ENCODE data around the gene LRRC10. TPM values are rescaled to one million over a fixed set of nuclear protein-coding genes. Genes with fewer than 3 reads are reported as not detected.
A peak's percentile ranks its signal among the peaks of the same experiment; 100 is the strongest.

The LRRC10 gene
- total and polyA plus RNA-seq, 9 donors, result 0.09 to 0.10 TPM; not detected in 7

DNA sequence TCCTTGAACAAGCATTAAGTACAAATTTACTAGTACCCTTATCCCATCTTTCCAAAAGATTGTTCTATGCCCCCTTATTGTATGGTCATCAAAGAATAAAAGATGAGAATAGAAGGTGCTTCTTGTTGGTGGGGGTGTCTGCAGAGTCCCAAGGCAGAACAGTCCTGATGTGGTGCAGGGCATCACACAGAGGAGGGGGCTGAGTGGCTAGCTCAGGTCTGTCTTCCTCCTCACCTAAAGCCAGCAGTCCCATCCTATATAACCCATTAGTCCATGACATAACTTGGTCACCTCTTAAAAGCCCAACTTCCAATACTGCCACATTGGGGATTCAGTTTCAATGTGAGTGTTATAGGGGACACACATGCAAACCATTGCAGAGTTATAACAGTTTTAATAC lies 9.9 kb downstream of the LRRC10 start:
- Histone ChIP-seq H3K27me3 (ENCODE audit: control insufficient read depth, insufficient read depth, low read length) (no peaks in the 10 kb centered on the region), H3K9me3 (replicated peaks; ENCODE audit: control insufficient read depth, low read depth, low read length) (peaks cover 3% of the 10 kb centered on the region), H3K4me3 (ENCODE audit: low read length) (no peak overlapping the region), H3K4me1 (ENCODE audit: control insufficient read depth, insufficient read depth, low read length) (no peaks in the 10 kb centered on the region), H3K27ac (ENCODE audit: low read length) (no peak overlapping the region), H3K36me3 (ENCODE audit: control insufficient read depth, insufficient read depth, low read length) (peaks cover 49% of the 10 kb centered on the region)
- no peak for DNase-seq

GRCh38 chr12:69598174-69598753 lies 12.4 kb downstream of the LRRC10 start:
- WGBS (ENCODE audit: insufficient coverage), result no CpG with 5 or more reads among the region's 4 CpGs
- no peak overlapping the region for H3K4me3 ChIP-seq (ENCODE audit: low read length)
- H3K27me3 ChIP-seq (ENCODE audit: control insufficient read depth, insufficient read depth, low read length), result no peaks in the 10 kb centered on the region
- no peaks in the 10 kb centered on the region for H3K4me1 ChIP-seq (ENCODE audit: control insufficient read depth, insufficient read depth, low read length)
- peaks cover under 1% of the 10 kb centered on the region for H3K9me3 ChIP-seq (replicated peaks; ENCODE audit: control insufficient read depth, low read depth, low read length)
- H3K27ac ChIP-seq (ENCODE audit: low read length), result no peak overlapping the region
- peaks cover 62% of the 10 kb centered on the region for H3K36me3 ChIP-seq (ENCODE audit: control insufficient read depth, insufficient read depth, low read length)
- no peak for DNase-seq

DNA sequence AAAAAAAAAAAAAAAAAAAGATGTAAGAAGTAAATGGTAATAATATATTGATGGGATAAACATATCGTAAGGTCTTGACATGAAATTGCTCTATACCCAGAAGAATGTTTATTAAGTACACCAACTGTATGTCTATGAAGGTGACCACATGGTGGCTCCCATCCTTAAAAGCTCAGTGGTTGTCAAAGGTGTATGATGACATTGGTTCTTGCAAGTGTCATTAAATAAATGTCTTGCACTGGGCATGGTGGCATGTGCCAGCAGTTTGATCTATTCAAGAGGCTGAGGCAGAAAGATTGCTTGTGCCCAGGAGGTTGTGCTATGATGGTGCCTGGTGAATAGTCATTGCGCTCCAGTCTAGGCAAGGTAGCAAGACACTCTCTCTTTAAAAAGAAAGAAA lies 15.0 kb downstream of the LRRC10 start:
- no CpG with 5 or more reads among the region's 2 CpGs for whole genome bisulfite sequencing (ENCODE audit: insufficient coverage)
- no peak for DNase-seq
- Histone ChIP-seq H3K9me3 (replicated peaks; ENCODE audit: control insufficient read depth, low read depth, low read length) (no peaks in the 10 kb centered on the region), H3K27me3 (ENCODE audit: control insufficient read depth, insufficient read depth, low read length) (no peaks in the 10 kb centered on the region), H3K4me3 (ENCODE audit: low read length) (no peak overlapping the region), H3K36me3 (ENCODE audit: control insufficient read depth, insufficient read depth, low read length) (peaks cover 64% of the 10 kb centered on the region), H3K27ac (ENCODE audit: low read length) (no peak overlapping the region), H3K4me1 (ENCODE audit: control insufficient read depth, insufficient read depth, low read length) (no peaks in the 10 kb centered on the region)

DNA sequence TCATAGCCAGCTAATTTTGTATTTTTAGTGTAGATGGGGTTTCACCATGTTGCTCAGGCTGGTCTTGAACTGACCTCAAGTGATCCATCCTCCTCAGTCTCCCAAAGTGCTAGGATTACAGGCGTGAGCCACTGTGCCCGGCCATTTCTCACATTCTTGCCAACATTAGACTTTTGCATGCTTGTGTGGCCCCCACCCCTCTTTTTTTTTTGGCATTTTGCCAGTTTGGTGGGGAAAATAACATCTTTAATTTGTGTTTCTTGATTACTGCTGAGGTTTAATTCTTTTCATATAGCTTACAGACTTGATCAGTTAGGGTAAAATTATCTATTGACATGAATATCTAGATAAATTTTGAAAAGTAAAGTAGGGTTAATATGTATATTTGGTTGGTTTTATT lies 21.6 kb downstream of the LRRC10 start:
- Histone ChIP-seq H3K27me3 (ENCODE audit: control insufficient read depth, insufficient read depth, low read length) (no peaks in the 10 kb centered on the region), H3K9me3 (replicated peaks; ENCODE audit: control insufficient read depth, low read depth, low read length) (no peaks in the 10 kb centered on the region), H3K36me3 (ENCODE audit: control insufficient read depth, insufficient read depth, low read length) (peaks cover 51% of the 10 kb centered on the region), H3K4me1 (ENCODE audit: control insufficient read depth, insufficient read depth, low read length) (peaks cover 6% of the 10 kb centered on the region), H3K4me3 (ENCODE audit: low read length) (no peak overlapping the region), H3K27ac (ENCODE audit: low read length) (no peak overlapping the region)
- DNase-seq, result no peak
- WGBS (ENCODE audit: insufficient coverage), result no CpG with 5 or more reads among the region's 2 CpGs

DNA sequence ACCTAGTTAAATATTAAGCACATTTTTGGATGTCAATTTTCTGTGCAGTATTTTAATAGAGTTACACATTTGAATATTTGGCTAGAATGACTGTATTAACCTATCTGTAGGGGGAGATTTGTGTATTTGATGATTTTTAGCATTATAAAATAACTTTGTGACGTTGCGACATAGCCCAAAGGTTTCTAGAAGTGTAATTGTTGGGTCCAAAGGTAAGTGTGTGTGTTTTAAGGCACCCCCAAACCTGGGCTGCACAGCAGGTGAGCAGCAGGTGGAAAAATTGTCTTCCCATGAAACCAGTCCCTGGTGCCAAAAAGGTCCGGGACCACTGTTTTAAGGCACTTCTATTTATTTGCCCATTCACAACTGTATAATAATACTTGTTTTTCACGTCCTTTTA lies 22.2 kb downstream of the LRRC10 start:
- peaks cover 47% of the 10 kb centered on the region for H3K36me3 ChIP-seq (ENCODE audit: control insufficient read depth, insufficient read depth, low read length)
- H3K27me3 ChIP-seq (ENCODE audit: control insufficient read depth, insufficient read depth, low read length), result no peaks in the 10 kb centered on the region

DNA sequence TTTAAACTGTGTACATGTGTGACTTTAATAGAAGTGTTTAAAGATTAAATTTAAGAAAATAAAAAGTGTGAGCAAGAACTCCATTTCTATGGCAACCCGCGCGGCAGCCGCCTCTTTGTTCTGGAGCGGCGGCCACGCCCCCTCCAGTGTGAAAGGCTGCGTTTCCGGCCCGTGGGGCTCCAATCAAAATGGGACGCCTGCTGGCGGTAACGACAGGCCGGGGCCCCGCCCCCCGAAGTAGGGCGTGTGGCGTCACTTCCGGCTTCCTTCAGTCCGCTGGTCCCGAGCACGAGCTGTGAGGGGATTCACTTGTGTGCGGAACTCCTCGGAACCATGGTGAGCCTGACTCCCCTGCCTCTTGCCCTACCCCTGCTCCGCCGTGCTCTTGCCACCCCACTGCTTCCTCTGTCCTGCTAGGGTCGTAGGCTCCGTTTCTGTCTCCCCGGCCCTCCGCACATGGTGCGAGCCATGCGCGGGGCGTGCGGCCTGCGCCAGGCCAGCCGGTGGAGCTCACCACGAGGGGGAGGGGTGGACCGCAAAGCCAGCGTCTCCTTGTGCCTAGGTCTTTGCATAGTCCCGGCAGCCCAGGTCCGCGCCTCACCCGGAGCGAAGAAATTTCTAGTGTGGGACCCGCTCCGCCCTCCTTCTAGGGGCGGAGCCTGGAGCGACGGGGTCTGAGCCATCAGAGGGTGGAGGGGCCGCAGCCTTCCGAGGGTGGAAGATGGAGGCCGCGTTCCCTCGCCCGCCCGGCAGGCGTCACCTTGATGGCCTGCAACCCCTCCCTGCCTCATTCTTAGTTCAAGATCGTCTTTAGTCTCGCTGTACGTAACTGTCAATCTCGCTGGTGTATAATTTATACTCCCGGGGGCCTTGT lies 25.3 kb downstream of the LRRC10 start, which contains the start of gene CCT2:
TSS of gene CCT2 (plus strand) at position 271 of the 874 bp plus-strand sequence. CDS start at position 334, 63 bp downstream.
- H3K4me1 ChIP-seq (ENCODE audit: control insufficient read depth, insufficient read depth, low read length), result peaks cover 6% of the 10 kb centered on the region
- under 1% methylated on average over 57 of the region's 63 CpGs for WGBS (ENCODE audit: insufficient coverage)
- peak within 1 kb of the TSS; percentile 99 for H3K4me3 ChIP-seq (ENCODE audit: low read length)
- H3K36me3 ChIP-seq (ENCODE audit: control insufficient read depth, insufficient read depth, low read length), result peaks cover 27% of the 10 kb centered on the region
- no peaks in the 10 kb centered on the region for H3K27me3 ChIP-seq (ENCODE audit: control insufficient read depth, insufficient read depth, low read length)
- H3K9me3 ChIP-seq (replicated peaks; ENCODE audit: control insufficient read depth, low read depth, low read length), result no peaks in the 10 kb centered on the region
- DNase-seq, result peak; percentile 99
- H3K27ac ChIP-seq (ENCODE audit: low read length), result peak within 1 kb of the TSS; percentile 99

More for the DNA sequence above, 22.2 kb downstream of the LRRC10 start:
- no peaks in the 10 kb centered on the region for H3K9me3 ChIP-seq (replicated peaks; ENCODE audit: control insufficient read depth, low read depth, low read length)
- H3K4me3 ChIP-seq (ENCODE audit: low read length), result no peak overlapping the region
- peaks cover 6% of the 10 kb centered on the region for H3K4me1 ChIP-seq (ENCODE audit: control insufficient read depth, insufficient read depth, low read length)
- DNase-seq, result no peak
- WGBS (ENCODE audit: insufficient coverage), result no CpG with 5 or more reads among the region's 4 CpGs
- H3K27ac ChIP-seq (ENCODE audit: low read length), result no peak overlapping the region

- Histone ChIP-seq H3K27ac (ENCODE audit: low read length) (no peak overlapping the region), H3K36me3 (ENCODE audit: control insufficient read depth, insufficient read depth, low read length) (peaks cover 10% of the 10 kb centered on the region), H3K4me3 (ENCODE audit: low read length) (no peak overlapping the region), H3K4me1 (ENCODE audit: control insufficient read depth, insufficient read depth, low read length) (peaks cover 6% of the 10 kb centered on the region), H3K27me3 (ENCODE audit: control insufficient read depth, insufficient read depth, low read length) (no peaks in the 10 kb centered on the region), H3K9me3 (replicated peaks; ENCODE audit: control insufficient read depth, low read depth, low read length) (no peaks in the 10 kb centered on the region)
- DNase-seq, result no peak
These were observed 27.5 kb downstream of the LRRC10 start for GRCh38 chr12:69583203-69583602.

DNA sequence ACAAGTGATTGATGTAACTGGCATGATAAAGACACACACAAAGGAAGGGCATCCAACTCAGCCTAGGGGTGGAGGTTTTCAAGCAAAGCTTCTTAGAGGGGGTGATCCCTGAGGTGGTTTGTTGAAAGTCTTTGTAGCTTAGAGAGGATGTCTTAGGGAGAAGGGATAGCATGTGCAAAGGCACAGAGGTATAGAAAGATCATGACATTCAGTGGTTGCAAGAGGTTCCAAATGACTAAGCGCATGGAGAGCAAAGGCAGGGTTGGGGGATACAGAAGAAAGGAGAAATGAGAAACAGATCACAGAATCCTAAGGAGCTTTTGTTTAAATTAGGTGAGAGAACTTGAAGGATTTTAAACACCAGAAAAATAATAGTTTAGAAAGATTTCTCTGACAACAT lies 30.6 kb downstream of the LRRC10 start:
- Histone ChIP-seq H3K27me3 (ENCODE audit: control insufficient read depth, insufficient read depth, low read length) (no peaks in the 10 kb centered on the region), H3K9me3 (replicated peaks; ENCODE audit: control insufficient read depth, low read depth, low read length) (no peaks in the 10 kb centered on the region), H3K4me1 (ENCODE audit: control insufficient read depth, insufficient read depth, low read length) (no peaks in the 10 kb centered on the region), H3K4me3 (ENCODE audit: low read length) (no peak overlapping the region), H3K36me3 (ENCODE audit: control insufficient read depth, insufficient read depth, low read length) (peaks cover 4% of the 10 kb centered on the region), H3K27ac (ENCODE audit: low read length) (no peak overlapping the region)
- 100% methylated on average over 1 of the region's 1 CpG for WGBS (ENCODE audit: insufficient coverage)
- no peak for DNase-seq

- peaks cover 14% of the 10 kb centered on the region for H3K36me3 ChIP-seq (ENCODE audit: control insufficient read depth, insufficient read depth, low read length)
- H3K9me3 ChIP-seq (replicated peaks; ENCODE audit: control insufficient read depth, low read depth, low read length), result no peaks in the 10 kb centered on the region
- H3K4me3 ChIP-seq (ENCODE audit: low read length), result no peak overlapping the region
- H3K4me1 ChIP-seq (ENCODE audit: control insufficient read depth, insufficient read depth, low read length), result no peaks in the 10 kb centered on the region
- DNase-seq, result no peak
- H3K27me3 ChIP-seq (ENCODE audit: control insufficient read depth, insufficient read depth, low read length), result no peaks in the 10 kb centered on the region
- no peak overlapping the region for H3K27ac ChIP-seq (ENCODE audit: low read length)
- no CpG with 5 or more reads among the region's 4 CpGs for WGBS (ENCODE audit: insufficient coverage)
These were observed 31.7 kb downstream of the LRRC10 start for GRCh38 chr12:69579029-69579428.

DNA sequence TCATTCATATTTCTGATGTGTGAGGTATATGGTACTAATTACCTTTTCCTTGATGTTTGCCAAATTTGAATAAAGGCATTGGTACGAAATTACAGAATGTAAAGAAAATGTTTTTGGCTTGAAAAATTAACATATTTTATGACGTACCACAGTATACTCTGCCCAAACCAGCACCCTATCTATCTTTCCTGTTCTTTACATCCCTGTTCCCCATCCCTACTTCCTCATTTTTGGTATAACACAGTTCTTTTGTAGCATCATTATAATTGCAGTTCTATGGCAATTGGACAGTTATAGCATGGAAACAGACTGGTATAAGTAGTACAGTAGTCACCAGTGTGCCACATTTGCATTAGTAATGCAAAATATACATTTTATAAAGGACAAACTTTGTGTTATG lies 32.4 kb downstream of the LRRC10 start:
- no CpG with 5 or more reads among the region's 2 CpGs for WGBS (ENCODE audit: insufficient coverage)
- no peak for DNase-seq
- Histone ChIP-seq H3K9me3 (replicated peaks; ENCODE audit: control insufficient read depth, low read depth, low read length) (no peaks in the 10 kb centered on the region), H3K27me3 (ENCODE audit: control insufficient read depth, insufficient read depth, low read length) (no peaks in the 10 kb centered on the region), H3K36me3 (ENCODE audit: control insufficient read depth, insufficient read depth, low read length) (peaks cover 16% of the 10 kb centered on the region), H3K4me1 (ENCODE audit: control insufficient read depth, insufficient read depth, low read length) (no peaks in the 10 kb centered on the region), H3K27ac (ENCODE audit: low read length) (no peak overlapping the region), H3K4me3 (ENCODE audit: low read length) (no peak overlapping the region)
